ENCODE results near the gene FOXD1.

Gene FOXD1

GRCh38 chr5:73438645-73439470, 9.7 kb downstream of the FOXD1 start:
- no peak for DNase-seq

GRCh38 chr5:73437777-73438644, 10.6 kb downstream of the FOXD1 start:
- no peak for DNase-seq

- peak; percentile 80 for DNase-seq
These were observed 11.3 kb downstream of the FOXD1 start for GRCh38 chr5:73437101-73437776.

GRCh38 chr5:73436535-73437100, 12.0 kb downstream of the FOXD1 start:
- DNase-seq, result no peak

- no peak for DNase-seq
These were observed 12.6 kb downstream of the FOXD1 start for GRCh38 chr5:73435759-73436534.

GRCh38 chr5:73434907-73435306, 13.7 kb downstream of the FOXD1 start:
- DNase-seq, result no peak

- no peak for DNase-seq
These were observed 14.1 kb downstream of the FOXD1 start for GRCh38 chr5:73434461-73434860.

GRCh38 chr5:73433982-73434342, 14.6 kb downstream of the FOXD1 start:
- no peak for DNase-seq

- no peak for DNase-seq
These were observed 15.2 kb downstream of the FOXD1 start for GRCh38 chr5:73433272-73433981.

GRCh38 chr5:73431204-73431851, 17.2 kb downstream of the FOXD1 start:
- DNase-seq, result no peak

GRCh38 chr5:73426034-73426433, 22.5 kb downstream of the FOXD1 start:
- no peak for DNase-seq

GRCh38 chr5:73424556-73424977, 24.0 kb downstream of the FOXD1 start:
- no peak for DNase-seq

- DNase-seq, result no peak
These were observed 26.4 kb downstream of the FOXD1 start for GRCh38 chr5:73422164-73422563.

- DNase-seq, result no peak
These were observed 27.9 kb downstream of the FOXD1 start for GRCh38 chr5:73420666-73421065.

GRCh38 chr5:73419465-73420390, 28.8 kb downstream of the FOXD1 start:
- no peak for DNase-seq

GRCh38 chr5:73419117-73419464, 29.5 kb downstream of the FOXD1 start:
- DNase-seq, result no peak

- peak; percentile 27 for DNase-seq
These were observed 30.3 kb downstream of the FOXD1 start for GRCh38 chr5:73418244-73418691.

GRCh38 chr5:73417303-73418034, 31.1 kb downstream of the FOXD1 start:
- peak; percentile 20 for DNase-seq

GRCh38 chr5:73415617-73416016, 33.0 kb downstream of the FOXD1 start:
- DNase-seq, result no peak

All from NCI-H69 (cell line).